Testis (tissue), 2 donors: ENCODE results near the gene ERAP2.

Experiments
- POLR2A ChIP-seq: fragments of 450-650 bp; IDR thresholded peaks from one replicate; pipeline ENCODE4 v1.6.1; 2017; ENCODE audit warnings: antibody characterized with exemption, mild to moderate bottlenecking, moderate library complexity
- TF ChIP-seq, protein P1 (sequence below), 3 experiments: fragments of 450-650 bp in 2 of 3; fragments of 200-600 bp in 1 of 3; sonication (generic) in 1 of 3; IDR thresholded peaks; one replicate each; pipeline ENCODE4 v1.5.1; 2016 to 2019; ENCODE audit warnings: antibody characterized with exemption in 3 of 3, mild to moderate bottlenecking in 2 of 3, moderate library complexity in 1 of 3

- TF ChIP-seq, protein P1, sequence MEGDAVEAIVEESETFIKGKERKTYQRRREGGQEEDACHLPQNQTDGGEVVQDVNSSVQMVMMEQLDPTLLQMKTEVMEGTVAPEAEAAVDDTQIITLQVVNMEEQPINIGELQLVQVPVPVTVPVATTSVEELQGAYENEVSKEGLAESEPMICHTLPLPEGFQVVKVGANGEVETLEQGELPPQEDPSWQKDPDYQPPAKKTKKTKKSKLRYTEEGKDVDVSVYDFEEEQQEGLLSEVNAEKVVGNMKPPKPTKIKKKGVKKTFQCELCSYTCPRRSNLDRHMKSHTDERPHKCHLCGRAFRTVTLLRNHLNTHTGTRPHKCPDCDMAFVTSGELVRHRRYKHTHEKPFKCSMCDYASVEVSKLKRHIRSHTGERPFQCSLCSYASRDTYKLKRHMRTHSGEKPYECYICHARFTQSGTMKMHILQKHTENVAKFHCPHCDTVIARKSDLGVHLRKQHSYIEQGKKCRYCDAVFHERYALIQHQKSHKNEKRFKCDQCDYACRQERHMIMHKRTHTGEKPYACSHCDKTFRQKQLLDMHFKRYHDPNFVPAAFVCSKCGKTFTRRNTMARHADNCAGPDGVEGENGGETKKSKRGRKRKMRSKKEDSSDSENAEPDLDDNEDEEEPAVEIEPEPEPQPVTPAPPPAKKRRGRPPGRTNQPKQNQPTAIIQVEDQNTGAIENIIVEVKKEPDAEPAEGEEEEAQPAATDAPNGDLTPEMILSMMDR (IDR thresholded peaks at IDR 0.05) = no peak
- TF ChIP-seq POLR2A = no peak
These were observed 12.2 kb upstream of the ERAP2 start for GRCh38 chr5:96863949-96864584.
